Measurements from ENCODE around the gene SERPINF2.
A peak's percentile ranks its signal among the peaks of the same experiment; 100 is the strongest.
"Not testable (repeated sequence)": the region's sequence is repeated elsewhere in the genome, so short reads cannot be mapped to it uniquely, and the experiment has no call there.

Gene SERPINF2

DNA sequence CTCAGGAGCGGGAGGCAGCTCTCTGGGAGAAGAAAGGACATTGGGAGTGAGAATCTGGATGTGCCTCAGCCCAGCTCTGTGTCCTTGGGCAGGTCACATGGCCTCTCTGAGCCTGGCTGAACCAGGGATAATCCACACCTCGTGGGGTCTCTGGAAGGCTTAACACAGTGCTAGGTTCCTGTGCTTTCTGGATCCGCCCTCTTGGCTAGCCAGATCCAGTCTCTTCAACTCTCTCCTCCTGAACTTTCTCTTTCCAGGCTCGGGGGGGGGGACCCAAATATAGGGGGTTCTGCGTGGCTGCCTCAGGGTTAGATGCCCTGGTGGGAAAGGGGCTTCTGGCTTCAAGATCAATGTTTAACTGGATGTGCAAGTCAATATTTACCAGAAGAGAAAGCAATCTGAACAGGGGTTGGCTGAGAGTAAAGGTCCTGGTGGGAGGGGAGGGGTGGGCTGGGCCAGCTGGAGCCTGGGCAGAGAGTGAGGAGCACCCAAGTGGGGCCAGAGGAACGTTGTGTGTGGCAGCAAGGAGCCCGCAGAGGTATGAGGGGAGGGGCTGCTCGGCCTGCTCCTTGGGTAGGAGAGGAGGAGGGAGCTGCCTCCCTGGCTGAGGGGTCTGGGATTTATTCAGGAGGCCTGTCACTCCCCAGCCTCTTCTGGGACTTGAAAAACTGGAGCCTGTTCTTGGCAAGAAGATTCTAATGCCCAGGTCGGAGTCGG is at the start of gene SERPINF2:
Gene SERPINF2, plus strand, starts transcription at position 501 of the 717 bp plus-strand sequence. CDS start 2,125 bp downstream, outside the sequence.
- DNase-seq: no peak

GRCh38 chr17:1693339-1693738 is 49.3 kb upstream of the SERPINF2 start:
- DNase-seq: no peak

DNA sequence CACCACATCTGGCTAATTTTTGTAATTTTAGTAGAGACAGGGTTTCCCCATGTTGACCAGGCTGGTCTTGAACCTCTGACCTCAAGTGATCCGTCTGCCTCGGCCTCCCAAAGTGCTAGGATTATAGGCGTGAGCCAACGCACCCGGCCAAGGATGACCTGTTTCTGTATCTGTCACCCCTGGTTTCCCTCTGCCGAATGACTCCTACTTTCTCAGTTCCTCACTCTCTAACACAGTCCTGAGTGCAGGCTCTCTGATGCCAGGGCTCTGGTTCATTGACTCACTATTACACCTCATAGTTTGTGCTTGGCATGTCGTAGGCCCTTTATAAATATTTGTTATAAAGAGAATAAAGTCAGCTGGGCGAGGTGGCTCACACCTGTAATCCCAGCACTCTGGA is 47.3 kb upstream of the SERPINF2 start:
- DNase-seq: no peak

- DNase-seq: no peak
Observed at GRCh38 chr17:1697681-1698080, 45.0 kb upstream of the SERPINF2 start.

GRCh38 chr17:1699891-1700290 is 42.8 kb upstream of the SERPINF2 start:
- not testable (repeated sequence) for DNase-seq

DNA sequence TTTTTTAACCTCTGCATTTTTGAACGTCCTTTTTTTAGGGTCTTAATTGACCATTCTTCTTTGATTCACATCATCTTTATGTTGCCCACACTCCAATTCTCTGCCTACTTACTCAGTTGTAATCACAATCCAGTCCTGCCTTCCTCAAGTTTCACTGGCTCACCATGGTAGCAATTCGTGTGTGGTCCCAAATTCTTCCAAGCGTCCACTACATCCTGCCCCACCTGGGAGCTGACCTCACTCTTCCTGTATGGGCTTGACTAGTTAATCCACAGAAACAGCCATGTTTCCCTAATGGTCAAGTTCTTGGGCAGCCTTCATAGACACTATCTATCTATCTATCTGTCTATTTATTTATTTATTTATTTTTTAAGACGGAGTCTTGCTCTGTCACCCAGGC is 39.6 kb upstream of the SERPINF2 start:
- DNase-seq: no peak

GRCh38 chr17:1705004-1705403 is 37.7 kb upstream of the SERPINF2 start:
- no peak for DNase-seq

GRCh38 chr17:1707107-1707506 is 35.6 kb upstream of the SERPINF2 start:
- DNase-seq: no peak

DNA sequence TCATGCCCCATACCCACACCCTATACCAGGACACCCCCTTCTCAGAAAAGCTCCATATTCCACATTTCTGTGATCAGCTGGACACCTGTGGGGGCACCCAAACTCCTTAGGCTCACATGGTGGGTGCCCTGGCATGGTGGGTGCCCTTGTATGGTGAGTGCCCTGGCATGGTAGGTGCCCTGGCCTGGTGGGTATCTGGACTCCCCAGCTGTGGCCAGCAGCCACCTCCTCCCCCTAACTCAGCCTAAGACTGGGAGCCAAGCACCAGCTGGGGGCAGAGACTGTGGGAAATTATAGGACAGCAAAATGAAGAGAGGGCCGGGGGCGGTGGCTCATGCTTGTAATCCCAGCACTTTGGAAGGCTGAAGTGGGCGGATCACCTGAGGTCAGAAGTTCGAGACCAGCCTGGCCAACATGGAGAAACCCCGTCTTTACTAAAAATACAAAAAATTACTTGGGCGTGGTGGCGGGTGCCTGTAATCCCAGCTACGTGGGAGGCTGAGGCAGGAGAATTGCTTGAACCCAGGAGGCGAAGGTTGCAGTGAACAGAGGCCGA is 33.8 kb upstream of the SERPINF2 start:
- DNase-seq: not testable (repeated sequence)

DNA sequence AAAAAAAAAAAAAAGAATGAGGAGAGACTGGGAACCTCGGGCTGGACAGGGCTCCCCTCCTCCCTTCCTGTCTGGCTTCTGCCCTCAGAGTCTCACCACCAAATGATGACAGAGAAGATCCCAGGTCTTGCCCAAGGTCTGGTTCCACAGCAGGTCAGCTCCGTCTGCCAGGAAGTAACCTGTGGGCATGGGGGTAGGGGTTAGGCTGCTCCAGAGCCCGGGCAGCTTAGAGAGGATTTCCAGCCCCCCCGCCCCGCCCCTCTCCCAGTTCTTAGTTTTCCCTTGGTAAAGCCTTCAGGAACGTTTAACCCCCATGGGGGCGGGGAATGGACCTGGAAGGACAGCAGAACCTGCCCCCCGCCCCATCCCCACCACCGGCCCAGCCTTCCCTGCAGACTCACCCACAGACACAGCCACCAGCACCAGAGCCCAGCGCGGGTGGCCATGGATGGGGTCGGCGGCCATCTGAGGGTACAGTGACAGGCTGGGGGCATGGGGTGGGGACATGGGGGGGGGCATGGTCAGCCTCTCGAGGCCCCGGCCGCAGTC is 33.2 kb upstream of the SERPINF2 start:
- DNase-seq: no peak

DNA sequence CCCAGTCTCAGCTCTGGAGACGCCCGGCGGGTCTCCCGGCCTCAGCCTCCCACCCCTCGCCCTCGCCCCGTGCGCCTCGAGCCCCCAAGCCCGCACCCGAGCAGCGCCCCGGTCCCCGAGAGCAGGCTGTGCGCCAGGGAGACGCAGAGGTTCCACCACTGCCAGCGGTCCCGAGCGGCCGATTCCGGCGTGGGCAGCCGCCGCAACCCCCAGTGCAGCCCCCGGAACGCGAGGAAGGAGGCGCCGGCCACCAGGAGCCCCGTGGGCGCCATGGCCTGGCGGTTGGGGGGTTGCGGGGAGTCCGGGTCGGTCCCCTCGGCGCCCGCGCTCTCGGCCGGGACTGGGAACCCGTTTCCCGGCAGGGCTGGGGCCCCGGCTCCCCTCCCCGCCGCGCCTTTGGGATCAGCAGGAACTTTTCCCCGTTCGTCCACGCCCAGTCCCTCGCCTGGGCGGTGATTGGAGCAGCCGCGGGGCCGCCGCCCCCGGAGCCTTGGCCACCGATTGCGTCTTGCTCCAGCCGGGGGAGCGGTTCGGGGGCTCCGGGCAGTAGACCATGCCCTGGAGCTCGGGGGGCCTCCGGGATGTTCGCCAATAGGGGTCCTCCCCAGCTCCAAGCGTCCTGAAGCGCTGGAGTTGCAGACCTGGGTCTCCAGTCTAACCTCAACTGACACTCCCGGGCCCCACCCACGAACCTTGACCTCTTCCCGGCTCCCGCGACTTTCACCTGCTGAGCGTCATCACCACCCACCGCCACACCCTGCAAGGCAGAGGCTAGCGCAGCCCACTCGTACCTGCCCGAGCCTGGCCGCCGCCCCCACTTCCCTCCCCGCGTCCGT is 32.5 kb upstream of the SERPINF2 start, which contains the start of gene TLCD2:
Gene TLCD2, minus strand, starts transcription at position 407 of the 836 bp plus-strand sequence. Its CDS starts 135 bp downstream, at position 272.
- no peak for DNase-seq

DNA sequence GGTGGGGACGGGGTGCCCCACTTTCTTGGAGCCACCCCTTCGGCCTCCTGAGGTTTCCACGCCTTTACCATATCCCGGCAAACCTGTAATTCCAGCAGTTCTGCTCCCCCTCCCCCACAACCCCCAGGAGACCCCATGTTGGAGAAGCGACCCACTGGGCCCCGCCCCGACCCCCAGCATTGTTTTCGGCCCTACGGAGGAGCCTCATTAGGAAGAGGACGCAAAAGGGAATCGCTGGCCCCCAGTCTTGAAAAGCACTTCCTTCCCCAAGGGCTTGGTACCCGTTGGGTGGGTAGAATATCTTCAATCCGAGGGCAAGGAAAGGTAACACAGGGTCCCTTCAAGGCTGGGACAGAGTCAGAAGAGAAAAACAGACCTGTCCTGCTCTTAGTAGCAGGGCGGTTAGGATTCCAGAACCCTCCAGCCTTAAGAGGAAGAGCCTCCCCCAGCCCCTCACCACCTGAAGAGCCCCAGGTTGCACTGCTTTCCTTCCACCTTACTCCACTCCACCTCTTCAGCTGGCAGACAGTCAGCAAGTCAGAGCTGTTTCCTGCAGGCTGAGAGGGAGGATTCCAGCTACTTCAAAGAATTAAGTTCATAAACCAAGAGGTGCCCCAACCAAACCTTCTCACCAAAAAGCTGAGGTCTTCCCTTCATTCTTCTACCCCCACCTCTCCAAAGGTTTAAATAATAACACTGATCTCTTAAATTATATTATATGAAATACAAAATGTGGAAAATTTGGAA is 31.7 kb upstream of the SERPINF2 start:
- no peak for DNase-seq

GRCh38 chr17:1711804-1712203 is 30.9 kb upstream of the SERPINF2 start:
- no peak for DNase-seq

DNA sequence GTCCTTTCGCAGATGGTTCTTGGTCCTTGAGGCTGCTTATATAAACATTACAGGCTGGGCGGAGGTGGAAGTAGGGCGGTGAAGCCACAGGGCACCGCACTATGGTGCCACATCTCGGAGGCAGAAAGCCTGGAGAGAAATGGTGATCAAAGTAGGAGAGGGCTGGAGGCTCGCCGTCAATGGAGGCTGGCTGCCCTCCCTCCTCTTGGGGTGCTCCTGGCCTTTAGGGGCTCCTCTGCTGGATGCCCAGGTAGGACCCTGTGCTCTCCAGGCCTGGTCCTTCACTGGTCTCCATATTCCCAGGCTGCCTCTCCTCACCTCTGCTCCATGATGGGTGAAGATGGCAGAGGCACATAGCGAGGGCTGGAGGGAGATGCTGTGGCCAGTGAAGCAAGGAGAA is 30.4 kb upstream of the SERPINF2 start:
- no peak for DNase-seq

- no peak for DNase-seq
Observed at GRCh38 chr17:1713160-1713877, 29.4 kb upstream of the SERPINF2 start.

- DNase-seq: no peak
Observed at GRCh38 chr17:1713878-1714426, 28.7 kb upstream of the SERPINF2 start.

- no peak for DNase-seq
Observed at GRCh38 chr17:1714427-1714979, 28.2 kb upstream of the SERPINF2 start.

DNA sequence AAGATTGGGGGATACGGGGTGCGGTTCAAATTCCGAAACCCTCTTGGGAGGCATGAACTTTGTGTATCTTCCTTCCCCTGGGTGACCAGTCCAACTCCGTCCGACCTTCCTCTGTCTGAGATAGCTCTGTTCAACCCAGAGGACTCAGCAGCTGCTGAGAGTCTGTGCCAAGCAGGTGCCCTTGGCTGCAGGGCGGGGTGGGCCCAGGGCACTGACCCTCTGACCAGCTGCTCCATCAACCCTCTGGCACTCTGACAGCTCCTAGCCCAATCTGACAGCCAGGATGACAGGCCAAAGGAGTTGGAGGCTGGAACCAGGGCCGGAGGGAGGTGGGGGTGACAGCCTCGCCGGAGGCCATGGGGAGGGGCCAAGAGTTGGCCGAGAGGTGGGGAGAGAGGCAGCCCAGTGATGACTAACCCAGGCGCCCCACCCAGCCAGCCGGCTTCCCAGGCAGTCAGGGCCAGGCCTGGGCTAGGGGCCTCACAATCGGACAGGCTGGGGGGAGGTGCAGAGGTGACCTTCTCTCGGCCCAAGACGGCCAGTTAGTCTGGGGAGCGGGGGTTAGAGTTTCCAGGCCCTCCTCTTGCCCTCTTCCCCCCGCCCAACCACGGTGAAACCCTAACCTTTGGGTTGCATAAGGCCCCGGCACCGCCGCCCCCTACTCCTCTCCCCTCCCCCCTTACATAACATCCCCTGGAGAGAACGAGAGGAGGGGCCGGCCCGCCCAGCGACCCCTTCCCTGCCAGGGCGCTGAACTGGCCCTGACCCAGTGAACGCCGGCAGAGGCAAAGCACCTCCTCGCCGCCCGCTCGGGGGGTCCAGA is 27.5 kb upstream of the SERPINF2 start:
- DNase-seq: no peak

GRCh38 chr17:1715803-1716075 is 26.9 kb upstream of the SERPINF2 start:
- DNase-seq: no peak

- DNase-seq: peak; percentile 88 to 95
Observed at GRCh38 chr17:1716076-1716911, 26.4 kb upstream of the SERPINF2 start.
